ACC112 (cell line): ENCODE measurements around the gene WDPCP.
"Not testable (repeated sequence)": the region's sequence is repeated elsewhere in the genome, so short reads cannot be mapped to it uniquely, and the experiment has no call there.

Experiments used
- H2AFZ ChIP-seq: fragments of 200-600 bp; sonication (generic); one replicate; pipeline ENCODE4 v1.6.0; 2017; ENCODE audit warnings: antibody characterized with exemption, low read length; ENCODE audit not compliant: unreplicated experiment
- H3K27ac ChIP-seq: fragments of 200-600 bp; sonication (generic); 2 replicates; pipeline ENCODE4 v1.5.1; 2014; ENCODE audit warnings: low read depth, mild to moderate bottlenecking, antibody characterized with exemption, low read length, moderate library complexity
- H3K27me3 ChIP-seq: fragments of 200-600 bp; sonication (generic); 2 replicates; pipeline ENCODE4 v1.6.1; 2014; ENCODE audit warnings: mild to moderate bottlenecking, antibody characterized with exemption, low read length, moderate library complexity, mixed read lengths; ENCODE audit not compliant: insufficient read depth
- H3K36me3 ChIP-seq: fragments of 200-600 bp; sonication (generic); 2 replicates; pipeline ENCODE4 v1.6.1; 2016; ENCODE audit warnings: mild to moderate bottlenecking, antibody characterized with exemption, low read length, moderate library complexity, mixed read lengths; ENCODE audit not compliant: insufficient read depth
- H3K4me1 ChIP-seq: fragments of 200-600 bp; sonication (generic); one replicate; pipeline ENCODE4 v1.6.1; 2016; ENCODE audit warnings: low read length, mixed read lengths; ENCODE audit not compliant: insufficient read depth, unreplicated experiment, control insufficient read depth
- H3K4me3 ChIP-seq: fragments of 200-600 bp; sonication (generic); 2 replicates; pipeline ENCODE4 v1.5.1; 2014; ENCODE audit warnings: mild to moderate bottlenecking, low read depth, low read length
- H3K79me2 ChIP-seq: fragments of 200-600 bp; sonication (generic); one replicate; pipeline ENCODE4 v1.6.0; 2016; ENCODE audit warnings: low read length; ENCODE audit not compliant: control insufficient read depth, unreplicated experiment, insufficient read depth

WDPCP gene

DNA sequence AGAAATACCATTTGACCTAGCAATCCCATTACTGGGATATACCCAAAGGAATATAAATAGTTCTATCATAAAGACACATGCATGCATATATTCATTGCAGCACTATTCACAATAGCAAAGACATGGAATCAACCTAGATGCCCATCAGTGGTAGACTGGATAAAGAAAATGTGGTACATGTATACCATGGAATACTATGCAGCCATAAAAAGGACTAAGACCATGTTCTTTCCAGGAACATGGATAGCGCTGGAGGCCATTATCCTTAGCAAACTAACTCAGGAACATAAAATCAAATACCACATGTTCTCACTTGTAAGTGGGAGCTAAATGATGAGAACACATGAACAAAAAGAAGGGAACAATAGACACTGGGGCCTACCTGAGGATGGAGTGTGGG lies 119.0 kb downstream of the WDPCP start:
- H3K4me3 ChIP-seq, H2AFZ ChIP-seq: not testable (repeated sequence)

DNA sequence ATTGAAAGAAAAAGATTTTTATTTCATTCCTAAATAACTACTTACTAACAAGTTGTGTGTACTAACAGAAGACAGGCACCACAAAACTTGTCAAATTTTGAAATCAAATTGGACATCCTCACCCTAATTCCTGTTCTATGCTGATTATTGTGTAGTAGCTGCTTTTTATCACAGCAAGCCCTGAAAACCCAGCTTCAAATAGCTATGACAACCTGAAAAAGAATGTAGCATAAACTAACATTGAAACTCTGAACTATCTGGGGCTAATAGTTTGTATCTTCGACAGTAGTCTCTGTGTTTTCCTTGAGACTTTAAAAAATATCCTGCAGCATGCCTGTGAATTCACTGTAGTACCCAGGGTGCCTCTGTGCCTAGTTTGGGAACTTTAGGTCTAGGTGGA lies 122.6 kb downstream of the WDPCP start:
- Histone ChIP-seq H3K27me3 (no peaks in the 10 kb centered on the region), H3K79me2 (no peaks in the 10 kb centered on the region), H3K27ac (no peak overlapping the region), H3K4me3 (no peak overlapping the region), H3K4me1 (no peaks in the 10 kb centered on the region), H3K36me3 (0 out of 2 replicates have a peak, but pooled peaks cover 3% of the 10 kb centered on the region), H2AFZ (no peak overlapping the region)

More for the DNA sequence above, 119.0 kb downstream of the WDPCP start:
- H3K36me3 ChIP-seq, H3K27ac ChIP-seq, H3K79me2 ChIP-seq, H3K4me1 ChIP-seq, H3K27me3 ChIP-seq: not testable (repeated sequence)

DNA sequence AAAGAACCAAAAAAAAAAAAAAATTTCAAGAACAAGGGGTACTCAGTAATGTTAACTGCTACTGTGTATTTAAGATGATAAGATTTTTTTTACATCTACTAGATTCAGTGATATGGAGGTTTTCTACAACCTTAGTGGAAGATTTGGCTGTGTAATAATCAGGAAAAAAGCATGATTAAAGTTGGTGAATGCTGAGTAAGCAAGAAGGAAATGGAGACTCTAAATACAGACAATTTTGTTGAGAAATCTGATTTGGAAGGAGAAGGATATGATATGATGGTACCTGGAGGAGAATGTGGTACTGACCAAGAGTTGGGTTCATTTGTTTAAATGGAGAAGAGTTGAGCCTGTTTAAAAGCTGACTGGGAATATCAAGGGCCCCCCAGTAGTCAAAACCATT lies 125.1 kb downstream of the WDPCP start:
- no peaks in the 10 kb centered on the region for H3K4me1 ChIP-seq
- H3K27ac ChIP-seq: no peak overlapping the region
- no peak overlapping the region for H3K4me3 ChIP-seq
- 0 out of 2 replicates have a peak, but pooled peaks cover 3% of the 10 kb centered on the region for H3K36me3 ChIP-seq
- no peaks in the 10 kb centered on the region for H3K27me3 ChIP-seq
- no peak overlapping the region for H2AFZ ChIP-seq
- H3K79me2 ChIP-seq: no peaks in the 10 kb centered on the region

DNA sequence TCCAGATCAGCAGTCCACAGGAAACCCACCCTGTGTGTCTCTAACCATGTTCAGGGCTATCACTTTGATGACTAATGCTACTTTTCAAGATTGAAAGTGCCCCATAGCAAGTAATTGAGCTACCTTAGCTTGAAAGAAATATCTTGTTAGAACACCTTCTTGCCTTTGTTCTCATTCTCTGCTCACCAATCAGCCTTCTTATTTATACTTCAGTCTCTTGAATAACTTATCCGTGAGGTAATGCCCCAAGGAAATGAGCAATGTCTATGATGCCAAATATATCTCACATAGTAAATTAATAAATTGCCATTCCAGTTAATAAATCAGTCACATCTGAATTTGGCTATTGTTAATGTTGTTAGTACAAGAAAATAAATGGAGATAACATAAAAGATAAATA lies 141.6 kb downstream of the WDPCP start:
- H3K36me3 ChIP-seq: no peaks in the 10 kb centered on the region
- no peaks in the 10 kb centered on the region for H3K4me1 ChIP-seq
- no peak overlapping the region for H3K4me3 ChIP-seq

DNA sequence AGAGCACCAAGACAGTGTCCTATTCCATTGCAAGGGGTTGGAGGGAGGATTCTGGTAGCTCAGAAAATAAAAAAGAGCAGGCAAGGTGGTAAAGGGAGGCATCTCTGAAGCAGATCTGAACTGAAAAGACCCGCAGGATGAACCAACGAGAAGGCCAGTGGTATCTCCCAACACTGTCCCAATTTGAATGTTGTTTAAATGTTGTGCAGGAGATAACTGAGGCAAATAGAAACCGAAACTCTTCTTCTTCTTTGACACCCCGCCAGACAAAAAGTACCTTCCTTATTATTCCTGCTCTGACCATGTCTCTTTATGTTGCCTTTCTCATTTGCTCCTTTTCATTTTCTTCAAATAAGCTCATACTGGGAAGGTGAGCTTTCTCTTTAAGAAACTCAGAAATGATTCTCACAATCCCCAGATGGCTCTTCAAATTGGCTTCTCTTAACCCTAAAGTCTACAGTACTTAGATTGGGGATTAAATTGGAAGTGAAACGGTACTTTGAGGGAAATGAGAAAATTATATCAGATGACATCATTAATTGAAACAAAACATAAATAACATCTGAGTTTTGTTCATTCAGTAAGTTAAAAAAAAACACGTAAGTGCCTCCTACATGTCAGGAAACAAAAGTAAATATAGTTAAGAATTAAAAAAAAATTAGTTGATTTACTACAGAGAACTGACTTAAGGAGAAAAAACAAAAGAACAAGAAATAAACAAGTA lies 143.6 kb downstream of the WDPCP start:
- H3K4me3 ChIP-seq: no peak overlapping the region
- H3K36me3 ChIP-seq: no peaks in the 10 kb centered on the region
- H2AFZ ChIP-seq: no peak overlapping the region
- no peaks in the 10 kb centered on the region for H3K27me3 ChIP-seq
- peaks cover 11% of the 10 kb centered on the region for H3K4me1 ChIP-seq
- H3K27ac ChIP-seq: no peak overlapping the region
- no peaks in the 10 kb centered on the region for H3K79me2 ChIP-seq

More for the DNA sequence above, 141.6 kb downstream of the WDPCP start:
- no peaks in the 10 kb centered on the region for H3K79me2 ChIP-seq
- no peak overlapping the region for H3K27ac ChIP-seq
- H2AFZ ChIP-seq: no peak overlapping the region
- H3K27me3 ChIP-seq: no peaks in the 10 kb centered on the region

DNA sequence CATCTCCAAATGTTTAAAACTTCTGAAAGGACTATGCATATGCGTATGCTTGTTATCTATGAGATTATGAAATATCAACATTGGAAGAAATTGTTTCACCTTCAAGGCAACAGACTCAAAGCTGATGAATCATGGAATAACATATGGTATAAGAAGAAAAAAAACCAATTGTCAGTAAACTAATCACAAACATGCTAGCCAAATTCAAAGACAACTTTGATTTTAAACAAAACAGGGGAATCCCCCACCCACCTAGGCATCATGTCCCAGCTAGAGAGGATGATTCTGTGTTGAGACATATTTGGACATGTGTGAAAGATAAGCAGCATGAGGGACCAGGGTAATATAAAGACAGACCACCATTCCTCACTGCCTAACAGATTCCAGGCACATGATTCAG lies 147.7 kb downstream of the WDPCP start:
- H2AFZ ChIP-seq: no peak overlapping the region
- H3K4me1 ChIP-seq: peaks cover 11% of the 10 kb centered on the region
- H3K79me2 ChIP-seq: no peaks in the 10 kb centered on the region

DNA sequence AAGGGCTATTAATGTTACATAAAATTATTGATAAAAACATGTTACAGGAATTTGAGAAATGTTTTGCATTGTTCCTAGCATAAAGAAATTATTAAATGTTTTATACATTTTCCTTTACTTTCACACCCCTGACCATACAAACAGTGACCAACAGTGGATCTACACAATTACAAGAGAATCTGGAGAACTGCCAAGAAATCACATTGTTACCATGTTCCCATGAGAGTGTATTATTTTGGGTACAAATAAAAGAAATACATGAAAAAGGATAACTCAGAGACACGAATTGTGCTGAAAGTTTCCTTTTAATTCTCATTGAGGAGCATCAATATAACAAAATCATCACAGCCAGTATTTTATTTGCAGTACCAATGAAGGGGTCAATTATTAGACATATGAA lies 150.1 kb downstream of the WDPCP start:
- Histone ChIP-seq H3K4me1 (peaks cover 11% of the 10 kb centered on the region), H3K36me3 (no peaks in the 10 kb centered on the region), H3K79me2 (no peaks in the 10 kb centered on the region), H3K4me3 (no peak overlapping the region), H3K27me3 (no peaks in the 10 kb centered on the region), H2AFZ (no peak overlapping the region), H3K27ac (no peak overlapping the region)

More for the DNA sequence above, 147.7 kb downstream of the WDPCP start:
- H3K27ac ChIP-seq: no peak overlapping the region
- H3K36me3 ChIP-seq: no peaks in the 10 kb centered on the region
- no peaks in the 10 kb centered on the region for H3K27me3 ChIP-seq
- H3K4me3 ChIP-seq: no peak overlapping the region

DNA sequence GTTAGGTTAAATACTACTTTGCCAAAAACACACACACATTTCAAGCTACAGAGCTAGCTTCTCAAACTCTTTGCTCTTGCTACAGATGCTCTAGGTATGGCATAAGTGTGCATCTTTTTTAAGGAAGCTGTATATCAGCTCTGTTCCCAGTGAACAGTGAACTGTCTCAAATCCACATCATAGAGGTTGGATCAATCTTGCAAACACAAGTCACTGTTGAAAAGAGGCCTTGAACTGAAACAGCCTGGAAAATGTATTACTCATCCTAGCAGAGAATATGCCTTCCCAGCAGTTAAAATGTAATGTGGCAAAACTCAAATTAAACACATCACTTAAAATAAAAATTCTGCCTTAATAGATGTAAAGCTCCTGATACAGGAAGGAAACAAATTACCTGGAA lies 151.8 kb downstream of the WDPCP start:
- H3K27me3 ChIP-seq: no peaks in the 10 kb centered on the region
- H3K27ac ChIP-seq: no peak overlapping the region
- H2AFZ ChIP-seq: no peak overlapping the region
- H3K36me3 ChIP-seq: no peaks in the 10 kb centered on the region
- H3K4me1 ChIP-seq: peaks cover 11% of the 10 kb centered on the region
- H3K79me2 ChIP-seq: no peaks in the 10 kb centered on the region
- no peak overlapping the region for H3K4me3 ChIP-seq

DNA sequence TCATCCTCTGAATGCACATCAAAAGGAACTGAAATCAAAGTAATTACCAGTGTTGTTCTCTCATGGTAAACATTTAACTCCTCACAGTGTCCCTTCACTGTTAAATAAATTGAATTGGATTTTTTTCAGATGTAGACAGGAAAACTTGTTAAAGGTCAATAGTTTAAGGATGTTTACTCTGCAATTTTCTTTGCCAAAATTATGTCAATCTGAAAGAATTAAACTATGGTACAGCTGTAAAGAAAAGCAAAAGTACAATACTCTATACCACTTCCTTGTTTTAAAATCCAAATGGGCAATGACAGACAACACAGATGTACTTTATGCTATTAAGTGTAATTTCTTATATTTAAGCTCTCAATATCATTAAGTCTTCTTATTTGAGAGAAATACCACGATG lies 153.2 kb downstream of the WDPCP start:
- Histone ChIP-seq H3K4me3 (no peak overlapping the region), H2AFZ (no peak overlapping the region), H3K79me2 (no peaks in the 10 kb centered on the region)

DNA sequence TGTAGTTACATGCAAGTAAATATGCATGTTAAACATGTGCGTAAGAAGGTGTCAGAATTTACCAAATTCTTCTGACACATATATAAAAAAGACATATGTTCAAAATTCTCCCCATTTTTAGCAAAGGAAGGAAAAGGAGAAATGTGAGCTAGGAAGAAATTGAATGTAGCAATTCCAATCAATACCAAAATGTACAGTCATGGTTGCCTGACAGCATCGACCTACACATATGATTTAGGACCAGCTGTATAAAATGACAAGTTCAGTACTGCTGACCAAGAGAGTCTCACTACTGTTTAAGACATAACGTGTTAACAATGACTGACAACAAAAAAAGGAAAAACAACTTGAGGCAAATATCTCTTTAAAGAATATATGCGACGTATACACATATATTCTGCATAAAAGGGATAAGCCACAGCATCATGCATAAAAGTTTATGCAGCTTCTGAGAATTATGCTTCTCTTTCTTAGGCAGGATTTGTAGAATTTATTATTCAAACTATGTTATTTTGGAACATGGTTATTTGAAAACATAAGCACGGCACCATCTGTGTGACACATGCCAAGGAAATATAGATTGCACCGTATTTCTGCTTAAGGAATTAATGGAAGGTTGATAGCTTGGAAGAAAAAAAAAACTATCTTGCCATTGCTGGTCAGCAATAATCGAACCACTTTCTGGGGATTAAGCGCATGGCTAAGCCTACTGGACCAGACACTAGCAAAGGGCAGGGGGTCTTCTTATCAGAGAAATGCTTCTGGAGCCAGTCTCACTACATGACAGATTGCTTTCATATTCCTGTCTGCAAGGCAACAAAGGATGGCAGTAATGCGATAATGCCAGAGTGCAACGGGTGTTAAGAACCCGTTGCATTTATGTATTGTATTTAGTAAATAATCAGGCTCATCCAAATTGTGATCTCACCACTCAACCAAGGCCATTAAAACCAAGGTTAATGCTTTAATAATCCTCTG lies 154.0 kb downstream of the WDPCP start:
- Histone ChIP-seq H3K36me3 (no peaks in the 10 kb centered on the region), H3K27ac (no peak overlapping the region), H3K27me3 (no peaks in the 10 kb centered on the region), H3K4me1 (no peaks in the 10 kb centered on the region), H2AFZ (no peak overlapping the region), H3K79me2 (no peaks in the 10 kb centered on the region), H3K4me3 (no peak overlapping the region)

More for the DNA sequence above, 153.2 kb downstream of the WDPCP start:
- Histone ChIP-seq H3K36me3 (no peaks in the 10 kb centered on the region), H3K4me1 (no peaks in the 10 kb centered on the region), H3K27ac (no peak overlapping the region), H3K27me3 (no peaks in the 10 kb centered on the region)
